Measurements from ENCODE around the gene MRPS22.
"Not testable (repeated sequence)": the region's sequence is repeated elsewhere in the genome, so short reads cannot be mapped to it uniquely, and the experiment has no call there.

The MRPS22 gene

DNA sequence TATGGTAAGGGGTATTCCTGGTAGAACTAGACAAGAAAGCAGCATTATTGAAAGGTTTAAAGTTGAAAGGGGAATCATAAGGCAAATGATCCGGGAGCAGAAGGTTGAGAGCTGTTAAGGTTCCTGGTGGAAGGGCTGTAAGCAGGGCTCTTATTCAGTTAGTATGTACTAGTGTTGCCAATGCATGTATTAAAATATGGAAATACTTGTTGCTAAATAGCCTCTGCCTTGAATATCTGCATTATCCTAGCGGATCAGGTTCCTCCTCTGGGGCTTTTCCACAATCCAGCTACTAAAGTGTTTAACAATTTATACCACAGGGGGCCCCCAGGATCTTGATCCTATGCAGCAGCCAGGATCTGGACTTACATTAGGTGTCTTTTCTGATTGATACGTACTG, 52.9 kb downstream of the MRPS22 start:
- no peak for DNase-seq (ENCODE audit: low spot score)

DNA sequence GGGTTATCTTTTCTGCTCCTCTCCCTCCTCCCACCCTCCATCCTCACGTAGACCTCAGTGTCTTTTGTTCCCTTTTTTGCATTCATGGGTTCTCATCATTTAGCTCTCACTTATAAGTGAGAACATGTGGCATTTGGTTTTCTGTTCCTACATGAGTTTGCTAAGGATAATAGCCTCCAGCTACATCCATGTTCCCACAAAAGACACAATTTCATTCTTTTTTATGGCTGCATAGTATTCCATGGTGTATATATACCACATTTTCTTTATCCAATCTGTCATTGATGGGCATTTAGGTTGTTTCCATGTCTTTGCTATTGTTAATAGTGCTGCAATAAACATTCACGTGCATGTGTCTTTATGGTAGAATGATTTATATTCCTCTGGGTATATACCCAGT, 57.3 kb downstream of the MRPS22 start:
- not testable (repeated sequence) for DNase-seq (ENCODE audit: low spot score)
